Endothelial cell of umbilical vein (primary cell): Measurements from ENCODE around the gene GLB1L2. TPM values are rescaled to one million over a fixed set of nuclear protein-coding genes. Genes with fewer than 3 reads are reported as not detected.

ENCODE experiments used
- BruUV-seq: library from RNA; stranded (reverse); fragments of 400-500 nt; replicated peaks from 2 replicates; lab custom pipeline; 2021; lab: Mats Ljungman, UMichigan
- CTCF ChIA-PET: fragments of 300-600, 350-600 bp; sonication (Branson Sonifier 250); formaldehyde crosslinking; loops from one replicate; lab custom pipeline; 2021; ENCODE audit warnings: antibody characterized with exemption, inconsistent platforms; lab: Charles Lee
- POLR2A ChIA-PET: fragments of 300-600, 350-600 bp; sonication (Branson Sonifier 250); formaldehyde crosslinking; loops from one replicate; lab custom pipeline; 2021; ENCODE audit warnings: antibody characterized with exemption, inconsistent platforms; lab: Charles Lee
- DNase-seq: peaks from one replicate; pipeline ENCODE4 v3.0.0-alpha.2; 2011; ENCODE audit warnings: low read depth, low spot score
- FAIRE-seq: peaks from 2 replicates; lab custom pipeline; 2011; peaks lifted over from hg19 to GRCh38; lab: Jason Lieb, UNC
- H2AFZ ChIP-seq: 2 replicates; pipeline ENCODE4 v1.6.0; 2012; ENCODE audit warnings: low read depth, low read length, control low read depth, inconsistent platforms
- H3K27ac ChIP-seq: 2 replicates; pipeline ENCODE4 v1.5.1; 2011; ENCODE audit warnings: low read depth, mild to moderate bottlenecking, control low read depth, low read length, moderate library complexity; ENCODE audit not compliant: insufficient read depth
- H3K27me3 ChIP-seq, 2 experiments: 2 replicates each; pipeline versions ENCODE4 v1.6.0 to v1.6.1; 2011; ENCODE audit warnings: low read length in 2 of 2, mixed read lengths in 1 of 2; ENCODE audit not compliant: control insufficient read depth in 2 of 2, insufficient read depth in 2 of 2
- H3K36me3 ChIP-seq, 2 experiments: 2 replicates in 1 of 2; 3 replicates in 1 of 2; pipeline ENCODE4 v1.5.1; 2011; ENCODE audit warnings: low read length in 2 of 2, mild to moderate bottlenecking in 1 of 2, moderate library complexity in 1 of 2; ENCODE audit not compliant: control insufficient read depth in 2 of 2, insufficient read depth in 2 of 2; ENCODE audit errors: extremely low read depth in 1 of 2
- H3K4me1 ChIP-seq: 3 replicates; pipeline ENCODE4 v1.5.1; 2011; ENCODE audit warnings: mild to moderate bottlenecking, low read length; ENCODE audit not compliant: control insufficient read depth, insufficient read depth; ENCODE audit errors: extremely low read depth
- H3K4me2 ChIP-seq: 2 replicates; pipeline ENCODE4 v1.6.1; 2011; ENCODE audit warnings: low read length, control low read depth, mixed read lengths; ENCODE audit not compliant: insufficient read depth
- H3K4me3 ChIP-seq, 3 experiments: fragments of 200-600 bp in 1 of 3; sonication (generic), shearing (Covaris generic) in 1 of 3; replicated peaks in 1 of 3; 2 replicates each; pipeline ENCODE4 v1.5.1; 2011 to 2016; ENCODE audit warnings: control low read depth in 3 of 3, low read length in 3 of 3, mild to moderate bottlenecking in 2 of 3, inconsistent platforms in 1 of 3, low read depth in 1 of 3, moderate library complexity in 1 of 3; ENCODE audit not compliant: insufficient read depth in 1 of 3
- H3K79me2 ChIP-seq: 2 replicates; pipeline ENCODE4 v1.6.0; 2012; ENCODE audit warnings: low read length, inconsistent platforms; ENCODE audit not compliant: control insufficient read depth, insufficient read depth
- H3K9ac ChIP-seq: replicated peaks from 2 replicates; pipeline ENCODE3; 2011; ENCODE audit warnings: low read length, control low read depth; ENCODE audit not compliant: insufficient read depth; ENCODE audit errors: extremely low read depth
- H3K9me1 ChIP-seq: replicated peaks from 3 replicates; pipeline ENCODE4 v1.6.0; 2011; ENCODE audit warnings: mild to moderate bottlenecking, low read length; ENCODE audit not compliant: control insufficient read depth, insufficient read depth; ENCODE audit errors: extremely low read depth
- H3K9me3 ChIP-seq: replicated peaks from 2 replicates; pipeline ENCODE4 v1.5.1; 2012; ENCODE audit warnings: low read length, inconsistent platforms; ENCODE audit not compliant: control insufficient read depth, insufficient read depth
- H4K20me1 ChIP-seq: replicated peaks from 2 replicates; pipeline ENCODE3; 2011; ENCODE audit warnings: mild to moderate bottlenecking, low read length; ENCODE audit not compliant: control insufficient read depth, insufficient read depth; ENCODE audit errors: extremely low read depth
- CTCF ChIP-seq, 2 donors: IDR thresholded peaks; 1 replicate in 1 of 2; 2 replicates in 1 of 2; pipeline ENCODE4 v1.5.1; 2011; ENCODE audit warnings: low read length in 2 of 2, mild to moderate bottlenecking in 2 of 2, moderate library complexity in 2 of 2, control low read depth in 1 of 2, inconsistent platforms in 1 of 2, low read depth in 1 of 2; ENCODE audit not compliant: insufficient read depth in 1 of 2; ENCODE audit errors: extremely low read depth in 1 of 2
- GATA2 ChIP-seq: IDR thresholded peaks from 2 replicates; pipeline ENCODE4 v1.7.0; 2011; ENCODE audit warnings: low read depth, mild to moderate bottlenecking, moderate library complexity, mixed read lengths, low read length; ENCODE audit not compliant: insufficient read length, insufficient read depth
- JUN ChIP-seq: IDR thresholded peaks from 2 replicates; pipeline ENCODE4 v1.6.1; 2011; ENCODE audit warnings: borderline replicate concordance, low read depth; ENCODE audit not compliant: insufficient read length, insufficient read depth
- POLR2A ChIP-seq: IDR thresholded peaks from 2 replicates; pipeline ENCODE4 v1.6.1; 2012; ENCODE audit warnings: low read depth, mild to moderate bottlenecking, control low read depth, low read length
- dilution Hi-C: fragments of 300-500 bp; cut with MboI; formaldehyde crosslinking; loops from one replicate; pipeline ENCODE4 v1.15.0; 2019; ENCODE audit warnings: low sequenced_read_pairs; ENCODE audit not compliant: extremely low pct_ligation_motif_present
- intact Hi-C: fragments of 100-400 bp; cut with micrococcal nuclease; formaldehyde crosslinking; loops from one replicate; pipeline ENCODE4 v1.10.0; 2022
- polyA plus RNA-seq, 4 experiments: library from polyadenylated mRNA; depleted of rRNA in 3 of 4; stranded (reverse) in 3 of 4; unstranded in 1 of 4; fragments of >200 nt; gene quantifications; 2 replicates each; pipeline versions ENCODE4 v1.2.1 to v1.2.3, GENCODE V29; 2011 to 2012; ENCODE audit warnings: missing spikeins in 1 of 4
- total RNA-seq: library from RNA; stranded (reverse); gene quantifications from 2 replicates; pipeline ENCODE4 v1.2.3, GENCODE V29; 2021

Gene GLB1L2
- total and polyA plus RNA-seq, 2 donors (not counting 3 experiments of a cell fraction or from before 2014, with no cell fraction given), result 0.55 to 0.59 TPM

GRCh38 chr11:134416726-134417125 is 84.9 kb downstream of the GLB1L2 start:
- no peaks in the 10 kb centered on the region for H3K4me1 ChIP-seq
- intact Hi-C loops, result no loop called here
- H3K27ac ChIP-seq, result no peak overlapping the region
- no TSS peak for BruUV-seq
- ChIA-PET POLR2A (no interaction called here), CTCF (no interaction called here)
- DNase-seq (no peak), FAIRE-seq (no peak)
- H2AFZ ChIP-seq, result no peak overlapping the region
- dilution Hi-C loops, result no loop called here
- H4K20me1 ChIP-seq, result no peaks in the 10 kb centered on the region
- no peak overlapping the region for H3K4me2 ChIP-seq
- no peaks in the 10 kb centered on the region for H3K9me3 ChIP-seq
- no peak for TF ChIP-seq GATA2
- TF ChIP-seq POLR2A, result no peak
- no peak for TF ChIP-seq JUN
- TF ChIP-seq CTCF (IDR thresholded peaks at IDR 0.05; ENCODE audit: extremely low read depth in 1 of 2, insufficient read depth in 1 of 2, low read depth in 1 of 2, low read length in 2 of 2), result no peak
- no peak overlapping the region for H3K9ac ChIP-seq
- H3K79me2 ChIP-seq, result no peaks in the 10 kb centered on the region
- H3K9me1 ChIP-seq, result no peaks in the 10 kb centered on the region
- no peaks in the 10 kb centered on the region for H3K36me3 ChIP-seq
- H3K4me3 ChIP-seq, result no peak overlapping the region
- H3K27me3 ChIP-seq, result peaks cover 16 to 21% of the 10 kb centered on the region in 2 experiments
